ENCODE measurements around the gene IRGC.

Gene IRGC

GRCh38 chr19:43700395-43701000 lies 15.4 kb upstream of the IRGC start:
- DNase-seq (ENCODE audit: low spot score), result no peak
- TF ChIP-seq CTCF (IDR thresholded peaks at IDR 0.05; ENCODE audit: extremely low read depth, missing control alignments), result no peak

- TF ChIP-seq CTCF (IDR thresholded peaks at IDR 0.05; ENCODE audit: extremely low read depth, missing control alignments), result no peak
- DNase-seq (ENCODE audit: low spot score), result no peak
These were observed 11.7 kb upstream of the IRGC start for GRCh38 chr19:43704002-43704705.

- no peak for TF ChIP-seq CTCF (IDR thresholded peaks at IDR 0.05; ENCODE audit: extremely low read depth, missing control alignments)
- no peak for DNase-seq (ENCODE audit: low spot score)
These were observed 10.1 kb upstream of the IRGC start for GRCh38 chr19:43705729-43706128.

GRCh38 chr19:43707158-43707712 lies 8.6 kb upstream of the IRGC start:
- DNase-seq (ENCODE audit: low spot score), result no peak
- TF ChIP-seq CTCF (IDR thresholded peaks at IDR 0.05; ENCODE audit: extremely low read depth, missing control alignments), result no peak

GRCh38 chr19:43708716-43709115 lies 7.2 kb upstream of the IRGC start:
- no peak for DNase-seq (ENCODE audit: low spot score)
- TF ChIP-seq CTCF (IDR thresholded peaks at IDR 0.05; ENCODE audit: extremely low read depth, missing control alignments), result no peak

- DNase-seq (ENCODE audit: low spot score), result no peak
- no peak for TF ChIP-seq CTCF (IDR thresholded peaks at IDR 0.05; ENCODE audit: extremely low read depth, missing control alignments)
These were observed 4.0 kb upstream of the IRGC start for GRCh38 chr19:43711751-43712355.

- TF ChIP-seq CTCF (IDR thresholded peaks at IDR 0.05; ENCODE audit: extremely low read depth, missing control alignments), result no peak
- no peak for DNase-seq (ENCODE audit: low spot score)
These were observed 2.7 kb upstream of the IRGC start for GRCh38 chr19:43713208-43713607.
